GM18907 (cell line): ENCODE measurements around the gene F2RL3.
"Not testable (repeated sequence)": the region's sequence is repeated elsewhere in the genome, so short reads cannot be mapped to it uniquely, and the experiment has no call there.

Source experiments
- ATAC-seq: cut with Tn5 transposase; IDR thresholded peaks from one replicate; pipeline ENCODE4 v1.9.1; 2021; ENCODE audit warnings: mild to moderate bottlenecking, moderate library complexity; ENCODE audit not compliant: unreplicated experiment

The F2RL3 gene

GRCh38 chr19:16919496-16919895 lies 30.7 kb downstream of the F2RL3 start:
- ATAC-seq = no peak

GRCh38 chr19:16920816-16921529 lies 32.2 kb downstream of the F2RL3 start:
- ATAC-seq = no peak

DNA sequence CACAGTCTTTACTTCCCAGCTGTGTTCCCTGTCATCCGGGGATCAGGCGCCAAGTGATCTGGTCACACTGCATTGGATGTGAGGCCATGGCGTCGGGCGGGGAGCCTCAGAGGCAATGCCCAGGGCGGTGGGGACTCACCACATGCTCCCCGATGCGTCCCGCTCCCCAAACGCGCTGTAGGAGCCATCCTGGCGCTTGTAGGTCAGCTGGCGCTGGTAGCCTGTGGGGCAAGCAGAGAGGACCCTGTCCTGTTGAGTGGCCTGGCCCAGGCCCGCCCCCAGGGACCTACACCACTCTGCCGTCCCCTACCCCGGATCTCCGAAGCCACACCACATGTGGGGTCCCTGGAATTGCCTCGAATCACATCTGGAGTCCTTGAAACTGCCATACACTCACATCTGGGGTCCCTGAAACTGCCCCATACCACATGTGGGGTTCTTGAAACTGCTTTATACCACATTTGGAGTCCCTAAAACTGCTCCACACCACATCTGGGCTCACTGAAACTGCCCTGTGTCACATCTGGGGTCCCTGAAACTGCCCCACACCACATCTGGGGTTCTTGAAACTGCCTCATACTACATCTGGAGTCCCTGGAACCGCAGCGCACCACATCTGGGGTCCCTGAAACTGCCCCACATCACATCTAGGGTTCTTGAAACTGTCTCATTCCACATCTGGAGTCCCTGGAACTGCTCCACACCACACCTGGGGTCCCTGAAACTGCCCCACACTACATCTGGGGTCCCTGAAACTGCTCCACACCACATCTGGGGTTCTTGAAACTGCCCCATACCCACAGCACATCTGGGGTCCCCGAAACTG lies 33.2 kb downstream of the F2RL3 start:
- no peak for ATAC-seq

DNA sequence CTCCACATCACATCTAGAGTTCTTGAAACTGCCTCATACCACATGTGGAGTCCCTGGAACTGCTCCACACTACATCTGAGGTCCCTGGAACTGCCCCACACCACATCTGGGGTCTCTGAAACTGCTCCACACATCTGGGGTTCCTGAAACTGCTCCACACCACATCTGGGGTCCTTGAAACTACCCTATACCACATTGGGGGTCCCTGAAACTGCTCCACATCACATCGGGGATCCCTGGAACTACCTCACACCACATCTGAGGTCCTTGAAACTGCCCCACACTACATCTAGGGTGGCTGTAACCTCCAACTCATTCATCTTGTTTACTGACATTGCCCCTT lies 33.8 kb downstream of the F2RL3 start:
- no peak for ATAC-seq

DNA sequence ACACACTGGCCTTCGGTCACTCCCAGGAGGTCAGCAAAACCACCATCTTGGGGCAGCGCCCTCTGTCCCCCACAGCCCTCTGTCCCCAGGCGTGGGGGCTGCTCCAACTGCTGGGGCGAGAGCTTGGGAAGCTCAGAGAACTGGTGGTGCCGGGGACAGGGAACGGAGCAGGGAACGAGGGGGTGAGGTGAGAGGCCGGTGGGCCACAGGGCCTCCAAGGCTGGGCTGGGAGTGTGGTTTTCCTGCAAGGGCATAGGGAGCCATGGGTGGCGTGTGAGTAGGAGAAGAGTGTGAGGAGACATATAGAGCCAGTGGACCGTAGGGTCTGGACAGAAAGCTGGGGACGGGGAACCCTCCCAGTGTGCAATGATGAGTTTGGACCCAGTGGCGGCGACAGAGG lies 34.1 kb downstream of the F2RL3 start:
- ATAC-seq = no peak

DNA sequence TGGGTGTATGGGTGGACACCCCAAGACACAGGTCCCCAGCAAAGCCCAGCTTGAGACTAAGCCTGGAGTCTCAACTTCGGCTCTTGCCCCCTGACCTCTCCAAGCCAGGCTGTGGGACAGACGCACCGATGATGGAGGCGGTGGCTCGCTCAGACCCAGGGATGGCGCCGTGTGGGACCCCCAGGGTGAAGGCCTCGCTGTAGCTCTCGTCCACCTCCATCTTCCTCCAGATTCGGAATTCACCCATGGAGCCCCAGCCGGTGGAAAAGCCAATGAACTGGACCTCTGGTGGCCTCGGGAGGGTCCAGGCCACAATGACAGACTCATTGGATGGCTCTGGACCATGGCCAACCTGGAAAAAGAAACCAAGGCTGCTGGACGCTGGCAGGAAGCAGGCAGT lies 39.1 kb downstream of the F2RL3 start:
- ATAC-seq = no peak

DNA sequence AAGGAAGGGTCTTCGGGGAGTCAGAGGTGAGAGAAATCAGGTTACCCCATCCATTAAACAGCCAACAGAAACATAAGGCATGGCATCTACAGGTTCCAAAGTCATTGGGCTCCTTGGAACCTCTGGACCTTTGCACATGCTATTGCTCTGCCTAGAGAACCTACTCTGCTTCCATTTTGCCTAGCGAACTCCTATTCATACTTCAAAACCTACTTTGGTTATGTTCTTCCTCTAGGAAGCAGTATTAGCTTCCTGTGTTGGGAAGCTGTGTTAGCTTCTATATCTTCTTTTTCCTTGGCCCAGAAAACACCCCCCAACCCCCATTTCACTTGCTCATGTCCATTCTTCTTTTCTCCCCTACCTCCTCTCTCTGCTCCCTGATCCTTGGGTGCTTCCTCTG lies 39.6 kb downstream of the F2RL3 start:
- no peak for ATAC-seq

DNA sequence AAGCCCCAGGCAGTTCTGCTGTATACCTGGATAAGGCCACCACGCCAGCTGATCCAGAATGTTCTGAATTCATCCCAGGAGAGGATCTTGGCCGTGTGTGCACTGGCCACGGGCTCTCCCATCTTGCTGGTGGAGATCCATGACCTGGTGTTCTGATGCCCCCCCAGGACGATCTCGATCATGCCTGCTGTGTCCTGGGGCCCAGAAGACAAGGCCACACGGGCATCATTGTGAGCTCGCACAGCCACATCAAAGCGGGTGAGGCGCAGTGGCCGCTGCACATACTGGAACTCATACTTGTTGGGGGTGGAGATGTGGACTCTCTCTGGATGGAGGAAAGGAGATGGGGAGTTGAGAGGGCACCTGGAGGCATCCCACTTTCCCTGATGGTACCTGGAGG lies 40.1 kb downstream of the F2RL3 start:
- no peak for ATAC-seq

GRCh38 chr19:16930753-16931152 lies 42.0 kb downstream of the F2RL3 start:
- no peak for ATAC-seq

DNA sequence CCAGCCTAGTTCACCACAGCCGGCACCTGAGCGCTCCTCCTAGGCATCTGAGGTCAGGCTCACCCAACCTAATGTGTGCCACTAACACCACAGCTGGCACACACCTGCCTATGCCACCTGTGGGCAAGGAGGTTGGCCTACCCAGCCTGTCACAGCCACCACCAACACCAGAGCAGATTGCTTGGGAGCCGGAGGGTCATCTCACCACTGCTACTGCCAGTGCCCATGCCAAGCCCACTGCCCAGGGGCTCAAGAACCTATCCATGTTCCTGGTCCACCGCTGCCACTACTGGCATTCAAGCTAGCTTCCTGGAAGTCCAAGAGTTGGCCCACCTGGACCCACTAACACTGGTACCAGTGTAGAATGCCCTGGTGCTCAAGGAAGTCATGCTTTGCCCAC lies 42.5 kb downstream of the F2RL3 start:
- no peak for ATAC-seq

GRCh38 chr19:16934489-16934888 lies 45.7 kb downstream of the F2RL3 start:
- no peak for ATAC-seq

DNA sequence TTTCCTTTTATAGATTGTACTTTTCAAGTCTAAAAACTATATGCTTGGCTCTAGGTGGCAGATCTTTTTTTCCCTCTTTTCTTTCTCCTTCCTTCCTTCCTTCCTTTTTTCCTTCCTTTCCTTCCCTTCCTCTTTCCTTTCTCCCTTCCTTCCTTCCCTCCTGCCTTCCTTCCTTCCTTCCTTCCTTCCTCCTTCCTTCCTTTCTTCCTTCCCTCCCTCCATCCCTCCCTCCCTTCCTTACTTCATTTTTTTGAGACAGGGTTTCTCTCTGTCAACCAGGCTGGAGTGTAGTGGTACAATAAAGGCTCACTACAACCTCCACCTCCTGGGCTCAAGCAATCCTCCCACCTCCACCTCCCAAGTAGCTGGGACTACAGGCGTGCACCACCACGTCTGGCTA lies 48.1 kb downstream of the F2RL3 start:
- no peak for ATAC-seq

DNA sequence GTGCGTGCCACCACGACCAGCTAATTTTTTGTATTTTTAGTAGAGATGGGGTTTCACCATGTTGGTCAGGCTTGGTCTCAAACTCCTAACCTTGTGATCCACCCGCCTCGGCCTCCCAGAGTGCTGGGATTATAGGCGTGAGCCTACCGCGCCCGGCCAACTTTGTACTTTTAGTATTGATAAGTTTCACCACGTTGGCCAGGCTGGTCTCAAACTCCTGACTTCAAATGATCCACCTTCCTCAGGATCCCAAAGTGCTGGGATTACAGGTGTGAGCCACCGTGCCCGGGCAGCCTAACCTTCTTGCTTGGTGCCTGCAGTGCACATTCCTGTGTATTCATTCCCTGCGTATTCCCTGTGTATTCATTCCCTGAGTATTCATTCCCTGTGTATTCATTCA lies 49.0 kb downstream of the F2RL3 start:
- ATAC-seq = not testable (repeated sequence)

DNA sequence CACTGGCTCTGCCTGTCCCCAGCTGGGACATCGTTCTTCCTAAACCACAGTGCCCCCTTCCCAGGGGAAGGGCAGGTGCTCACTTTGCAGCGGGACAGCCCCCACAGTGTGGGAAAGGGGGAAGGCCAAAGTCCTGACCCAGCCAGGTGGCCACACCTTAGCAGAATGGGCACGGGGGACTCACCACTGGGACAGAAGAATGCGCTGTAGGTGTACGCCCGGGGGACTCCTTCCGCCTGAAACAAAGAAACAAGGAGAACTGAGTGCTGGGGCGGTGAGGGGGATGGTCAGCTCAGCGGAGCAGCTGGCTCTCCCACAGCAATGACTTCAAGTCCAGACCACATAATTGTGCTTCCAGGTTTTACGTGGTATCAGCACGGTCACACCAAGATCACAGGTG lies 49.4 kb downstream of the F2RL3 start:
- no peak for ATAC-seq

DNA sequence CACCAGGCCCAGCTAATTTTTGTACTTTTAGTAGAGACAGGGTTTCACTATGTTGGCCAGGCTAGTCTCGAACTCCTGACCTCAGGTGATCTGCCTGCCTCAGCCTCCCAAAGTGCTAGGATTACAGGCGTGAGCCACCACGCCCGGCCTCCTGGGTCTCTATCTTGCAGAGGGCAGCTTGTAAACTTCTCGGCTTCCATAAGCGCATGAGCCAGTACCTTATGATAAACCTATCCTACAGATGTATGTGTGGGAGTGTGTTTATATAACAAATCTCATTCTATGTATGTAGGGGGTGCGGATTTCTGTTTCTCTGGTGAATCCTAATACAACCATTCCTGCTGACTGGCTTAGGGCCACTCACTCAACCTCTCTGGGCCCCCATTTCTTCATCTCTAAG lies 51.3 kb downstream of the F2RL3 start:
- ATAC-seq = not testable (repeated sequence)

DNA sequence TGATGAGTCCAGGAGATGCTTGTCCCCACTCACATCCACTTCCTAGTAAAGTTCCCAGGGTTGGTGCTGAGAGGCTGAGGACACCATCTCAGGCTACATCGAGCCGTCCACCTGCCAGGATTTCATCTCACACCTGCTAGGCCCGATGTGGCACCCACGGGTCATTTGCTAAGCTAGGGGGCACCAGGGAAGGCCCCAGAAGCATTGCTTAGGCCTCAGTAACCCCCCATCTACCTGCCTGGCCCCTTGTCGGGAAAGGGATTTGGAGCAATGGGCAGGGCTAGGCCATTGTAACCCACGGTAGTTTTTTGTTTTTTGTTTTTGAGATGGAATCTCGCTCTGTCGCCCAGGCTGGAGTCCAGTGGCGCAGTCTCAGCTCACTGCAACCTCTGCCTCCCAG lies 51.8 kb downstream of the F2RL3 start:
- ATAC-seq = no peak
